Chondrocyte (in vitro differentiated cells): ENCODE results near the gene CHRNB2. TPM values are rescaled to one million over a fixed set of nuclear protein-coding genes. Genes with fewer than 3 reads are reported as not detected.

Experiments
- DNase-seq: peaks from one replicate; pipeline ENCODE4 v3.0.0; 2021; ENCODE audit warnings: mixed read lengths, low spot score
- H3K27ac Mint-ChIP-seq: one replicate; pipeline ENCODE4 v1.8.0; 2021; ENCODE audit warnings: mild to moderate bottlenecking, moderate library complexity, mixed read lengths; ENCODE audit not compliant: unreplicated experiment
- H3K27me3 Mint-ChIP-seq: 2 replicates; pipeline ENCODE4 v1.8.0; 2021; ENCODE audit warnings: low read depth, mixed read lengths
- H3K36me3 Mint-ChIP-seq: 2 replicates; pipeline ENCODE4 v1.8.0; 2021; ENCODE audit warnings: low read depth, mixed read lengths
- H3K4me1 Mint-ChIP-seq: 2 replicates; pipeline ENCODE4 v1.8.0; 2021; ENCODE audit warnings: low read depth, mild to moderate bottlenecking, mixed read lengths
- H3K4me3 Mint-ChIP-seq: one replicate; pipeline ENCODE4 v1.8.0; 2021; ENCODE audit warnings: mild to moderate bottlenecking, moderate library complexity, mixed read lengths; ENCODE audit not compliant: unreplicated experiment
- H3K9me3 Mint-ChIP-seq: 2 replicates; pipeline ENCODE4 v1.8.0; 2021; ENCODE audit warnings: low read depth, mixed read lengths
- CTCF ChIP-seq: fragments of 200-600 bp; sonication (generic); IDR thresholded peaks from 2 replicates; pipeline ENCODE4 v1.5.0; 2021; ENCODE audit warnings: antibody characterized with exemption, mild to moderate bottlenecking, moderate library complexity
- total RNA-seq: library from RNA; stranded (reverse); gene quantifications from 3 replicates; pipeline ENCODE4 v1.2.1, GENCODE V29; 2021

CHRNB2 gene
- total RNA-seq, 1 donor from 2014 or later = not detected

GRCh38 chr1:154619181-154619948, 51.8 kb downstream of the CHRNB2 start:
- H3K36me3 Mint-ChIP-seq = no peaks in the 10 kb centered on the region
- no peak for TF ChIP-seq CTCF
- H3K27me3 Mint-ChIP-seq = no peaks in the 10 kb centered on the region
- no peak for DNase-seq
- H3K27ac Mint-ChIP-seq = peak overlapping the region; percentile 61
- no peaks in the 10 kb centered on the region for H3K9me3 Mint-ChIP-seq
- H3K4me1 Mint-ChIP-seq = peaks cover 47% of the 10 kb centered on the region
- H3K4me3 Mint-ChIP-seq = no peak overlapping the region

- H3K9me3 Mint-ChIP-seq = no peaks in the 10 kb centered on the region
- H3K27ac Mint-ChIP-seq = no peak overlapping the region
- H3K4me1 Mint-ChIP-seq = peaks cover 51% of the 10 kb centered on the region
- no peak overlapping the region for H3K4me3 Mint-ChIP-seq
- H3K27me3 Mint-ChIP-seq = no peaks in the 10 kb centered on the region
- TF ChIP-seq CTCF = no peak
- no peaks in the 10 kb centered on the region for H3K36me3 Mint-ChIP-seq
- no peak for DNase-seq
These were observed 53.2 kb downstream of the CHRNB2 start for GRCh38 chr1:154620751-154621150.

GRCh38 chr1:154621875-154622274, 54.3 kb downstream of the CHRNB2 start:
- DNase-seq = no peak
- no peaks in the 10 kb centered on the region for H3K36me3 Mint-ChIP-seq
- TF ChIP-seq CTCF = no peak
- no peaks in the 10 kb centered on the region for H3K9me3 Mint-ChIP-seq
- no peak overlapping the region for H3K27ac Mint-ChIP-seq
- H3K4me1 Mint-ChIP-seq = peaks cover 49% of the 10 kb centered on the region
- no peaks in the 10 kb centered on the region for H3K27me3 Mint-ChIP-seq
- H3K4me3 Mint-ChIP-seq = no peak overlapping the region

GRCh38 chr1:154622503-154623039, 55.0 kb downstream of the CHRNB2 start:
- TF ChIP-seq CTCF = no peak
- Mint-ChIP-seq H3K36me3 (no peaks in the 10 kb centered on the region), H3K27ac (no peak overlapping the region)

GRCh38 chr1:154623358-154623757, 55.8 kb downstream of the CHRNB2 start:
- TF ChIP-seq CTCF = no peak
- H3K9me3 Mint-ChIP-seq = no peaks in the 10 kb centered on the region
- no peak for DNase-seq
- H3K4me3 Mint-ChIP-seq = no peak overlapping the region
- H3K4me1 Mint-ChIP-seq = peaks cover 54% of the 10 kb centered on the region
- no peaks in the 10 kb centered on the region for H3K36me3 Mint-ChIP-seq
- H3K27me3 Mint-ChIP-seq = no peaks in the 10 kb centered on the region
- peak overlapping the region; percentile 20 for H3K27ac Mint-ChIP-seq

More at GRCh38 chr1:154622503-154623039, 55.0 kb downstream of the CHRNB2 start:
- Mint-ChIP-seq H3K4me1 (peaks cover 51% of the 10 kb centered on the region), H3K9me3 (no peaks in the 10 kb centered on the region), H3K4me3 (no peak overlapping the region), H3K27me3 (no peaks in the 10 kb centered on the region)
- DNase-seq = no peak
